ENCODE data around the gene MYCBP.

MYCBP gene

GRCh38 chr1:38819040-38819439 lies 54.1 kb downstream of the MYCBP start:
- DNase-seq: no peak

GRCh38 chr1:38818175-38818976 lies 54.8 kb downstream of the MYCBP start:
- DNase-seq: peak; percentile 86

GRCh38 chr1:38817267-38818174 lies 55.6 kb downstream of the MYCBP start:
- no peak for DNase-seq

GRCh38 chr1:38815903-38816627 lies 57.1 kb downstream of the MYCBP start:
- peak; percentile 99 for DNase-seq

- no peak for DNase-seq
Measured at GRCh38 chr1:38814984-38815464, 58.1 kb downstream of the MYCBP start.

GRCh38 chr1:38814444-38814983 lies 58.6 kb downstream of the MYCBP start:
- DNase-seq: no peak

- DNase-seq: no peak
Measured at GRCh38 chr1:38812981-38813380, 60.2 kb downstream of the MYCBP start.

Measured in NCI-H2107 (cell line).